Neuron (in vitro differentiated cells): ENCODE data around the gene SLC9A9.

Experiments used
- H2AFZ ChIP-seq: one replicate; pipeline ENCODE4 v1.6.1; 2013; ENCODE audit warnings: low read depth, mild to moderate bottlenecking, inconsistent platforms, low read length, moderate library complexity
- H3K27me3 ChIP-seq: one replicate; pipeline ENCODE4 v1.6.1; 2013; ENCODE audit warnings: low read length; ENCODE audit not compliant: insufficient read depth
- H3K36me3 ChIP-seq: one replicate; pipeline ENCODE4 v1.6.1; 2013; ENCODE audit warnings: low read length; ENCODE audit not compliant: insufficient read depth
- H3K4me1 ChIP-seq: one replicate; pipeline ENCODE4 v1.6.1; 2013; ENCODE audit warnings: low read length; ENCODE audit not compliant: insufficient read depth
- H3K4me3 ChIP-seq: 2 replicates; pipeline ENCODE4 v1.5.1; 2013; ENCODE audit warnings: mild to moderate bottlenecking, low read length, moderate library complexity
- H3K9me3 ChIP-seq: one replicate; pipeline ENCODE4 v1.6.1; 2013; ENCODE audit warnings: low read length

The SLC9A9 gene

DNA sequence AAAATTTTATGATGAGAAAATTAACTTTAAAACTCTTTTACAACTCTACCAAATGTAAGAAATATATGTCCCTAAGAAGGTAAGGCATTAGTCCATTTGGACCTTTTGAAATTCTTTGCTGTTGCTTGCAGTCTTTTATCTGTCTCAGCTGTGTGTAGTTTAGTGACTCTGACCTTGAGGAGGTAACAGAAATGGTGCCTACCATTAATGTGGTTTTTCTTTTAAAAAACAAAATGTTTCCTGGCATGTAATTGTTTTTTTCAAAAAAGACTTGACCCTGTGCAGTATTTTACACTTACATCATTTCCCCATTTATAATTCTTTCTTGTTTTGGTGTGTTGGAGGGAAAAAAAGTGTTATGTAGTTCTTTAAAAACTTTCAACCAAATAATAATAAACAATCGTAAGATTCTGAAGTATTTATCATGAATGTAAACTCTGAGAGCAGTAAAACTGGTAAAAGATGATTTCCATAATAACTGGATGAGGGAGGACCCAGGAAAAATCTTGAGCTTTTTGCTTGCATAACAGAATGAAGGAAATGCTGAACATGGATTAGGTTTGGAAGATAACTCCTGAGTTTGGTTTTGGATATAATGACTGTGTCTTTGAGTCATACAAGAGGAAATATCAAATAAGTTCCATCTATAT lies 503.6 kb downstream of the SLC9A9 start:
- H3K4me1 ChIP-seq, result no peaks in the 10 kb centered on the region
- no peaks in the 10 kb centered on the region for H3K9me3 ChIP-seq
- no peak overlapping the region for H3K4me3 ChIP-seq
- H3K27me3 ChIP-seq, result no peaks in the 10 kb centered on the region
- no peaks in the 10 kb centered on the region for H3K36me3 ChIP-seq
- H2AFZ ChIP-seq, result no peak overlapping the region

DNA sequence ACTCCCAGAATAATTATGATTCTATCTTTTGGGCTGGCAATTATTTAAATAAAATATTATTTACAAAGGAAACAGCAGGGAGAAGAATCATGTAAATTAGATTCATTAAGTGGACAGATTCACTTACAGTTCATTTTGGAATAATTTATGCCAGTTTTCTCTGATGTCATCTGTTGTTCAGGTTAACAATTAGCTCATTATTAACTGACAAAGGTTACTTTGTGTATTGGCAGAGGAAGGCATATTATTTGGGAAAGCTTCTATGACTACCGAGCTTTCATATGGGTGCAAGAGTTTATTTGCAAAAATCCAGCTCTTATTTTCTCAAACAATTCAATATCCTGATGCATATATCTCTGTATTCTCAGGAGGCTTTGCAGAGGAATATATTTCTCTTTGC lies 504.3 kb downstream of the SLC9A9 start:
- no peak overlapping the region for H3K4me3 ChIP-seq
- no peaks in the 10 kb centered on the region for H3K27me3 ChIP-seq
- no peak overlapping the region for H2AFZ ChIP-seq
- H3K36me3 ChIP-seq, result no peaks in the 10 kb centered on the region
- no peaks in the 10 kb centered on the region for H3K9me3 ChIP-seq
- peaks cover 2% of the 10 kb centered on the region for H3K4me1 ChIP-seq

DNA sequence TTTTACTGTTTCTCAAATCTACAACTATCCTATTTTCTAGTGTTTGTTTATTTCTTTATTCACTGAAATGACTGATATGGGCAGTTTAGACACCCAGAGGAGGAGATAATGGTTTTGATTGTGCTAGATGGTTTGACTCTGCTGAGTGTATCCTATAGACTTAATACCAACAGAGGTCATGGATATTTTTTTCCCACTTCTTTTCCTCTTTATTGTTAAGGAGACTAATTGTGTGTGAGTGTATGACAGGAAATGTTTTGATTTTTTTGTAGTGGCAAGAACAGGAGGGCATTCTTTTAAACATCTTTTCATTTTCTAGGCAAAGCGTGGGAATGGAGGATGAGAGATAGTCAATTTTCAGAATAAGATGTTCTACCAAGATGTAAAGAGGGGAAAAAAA lies 505.2 kb downstream of the SLC9A9 start:
- H3K9me3 ChIP-seq, result no peaks in the 10 kb centered on the region
- no peaks in the 10 kb centered on the region for H3K27me3 ChIP-seq
- H3K36me3 ChIP-seq, result no peaks in the 10 kb centered on the region
- peaks cover 2% of the 10 kb centered on the region for H3K4me1 ChIP-seq
- H3K4me3 ChIP-seq, result no peak overlapping the region
- no peak overlapping the region for H2AFZ ChIP-seq

DNA sequence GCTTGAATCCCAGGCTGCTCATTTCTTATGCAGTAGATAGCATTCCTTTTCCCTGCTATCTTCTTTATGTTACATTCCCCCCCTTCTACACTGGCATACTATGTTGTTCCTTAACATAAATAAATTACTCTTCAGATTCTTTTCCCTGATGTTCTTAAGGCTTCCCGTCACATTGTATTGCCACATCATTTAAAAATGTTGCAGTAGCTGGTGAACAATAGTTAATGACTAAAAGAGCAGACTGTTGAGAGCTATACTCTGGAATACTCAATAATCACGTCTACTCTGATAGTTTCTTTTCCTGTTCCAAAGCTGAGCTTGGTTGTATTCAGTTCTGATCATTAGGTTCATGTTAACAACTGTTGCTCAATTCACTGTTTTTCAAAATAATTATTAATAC lies 508.8 kb downstream of the SLC9A9 start:
- H3K4me3 ChIP-seq, result no peak overlapping the region
- no peaks in the 10 kb centered on the region for H3K36me3 ChIP-seq
- H3K27me3 ChIP-seq, result no peaks in the 10 kb centered on the region
- no peaks in the 10 kb centered on the region for H3K9me3 ChIP-seq
- peaks cover 2% of the 10 kb centered on the region for H3K4me1 ChIP-seq
- H2AFZ ChIP-seq, result no peak overlapping the region

DNA sequence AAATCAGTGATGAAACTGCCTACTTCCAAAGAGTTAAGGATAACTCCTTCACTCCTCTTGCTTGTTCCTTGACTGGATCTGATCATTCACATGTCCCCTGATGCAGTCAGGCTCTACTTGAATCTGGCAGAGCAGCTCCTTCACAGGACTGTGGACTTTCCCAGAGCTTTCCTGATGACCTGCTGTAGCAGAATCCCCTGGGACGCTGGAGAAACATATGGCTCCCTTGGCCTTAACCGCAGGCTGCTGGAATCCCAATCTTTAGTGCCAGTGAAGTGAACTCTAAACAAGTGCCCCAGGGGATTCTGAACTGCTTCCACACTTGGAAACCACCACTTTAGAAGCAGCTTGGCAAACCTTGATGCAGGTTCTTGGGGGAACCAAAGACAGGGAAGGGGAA lies 510.9 kb downstream of the SLC9A9 start:
- no peaks in the 10 kb centered on the region for H3K27me3 ChIP-seq
- no peaks in the 10 kb centered on the region for H3K36me3 ChIP-seq
- H2AFZ ChIP-seq, result no peak overlapping the region
- no peak overlapping the region for H3K4me3 ChIP-seq
- H3K4me1 ChIP-seq, result peaks cover 2% of the 10 kb centered on the region
- no peaks in the 10 kb centered on the region for H3K9me3 ChIP-seq

DNA sequence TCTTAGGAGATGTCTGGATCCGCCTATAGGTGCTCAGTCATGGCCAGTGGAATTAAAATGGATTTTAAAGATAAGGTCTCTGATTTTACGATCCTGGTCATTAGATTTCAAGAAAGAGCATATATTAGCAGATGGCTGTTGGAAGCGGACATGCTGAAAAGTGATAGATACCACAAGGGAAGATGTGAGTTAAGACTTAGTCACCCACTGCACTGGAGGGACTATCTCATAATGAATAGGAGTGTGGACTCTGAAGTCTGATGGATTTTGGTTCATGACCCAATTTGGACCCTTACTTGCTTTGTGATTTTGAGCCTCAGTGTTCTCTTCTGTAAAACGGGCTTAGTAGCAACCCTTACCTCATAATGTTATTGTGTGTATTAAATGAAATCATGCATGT lies 514.0 kb downstream of the SLC9A9 start:
- Histone ChIP-seq H3K36me3 (no peaks in the 10 kb centered on the region), H3K9me3 (no peaks in the 10 kb centered on the region), H2AFZ (no peak overlapping the region), H3K27me3 (no peaks in the 10 kb centered on the region), H3K4me1 (peaks cover 12% of the 10 kb centered on the region), H3K4me3 (no peak overlapping the region)

DNA sequence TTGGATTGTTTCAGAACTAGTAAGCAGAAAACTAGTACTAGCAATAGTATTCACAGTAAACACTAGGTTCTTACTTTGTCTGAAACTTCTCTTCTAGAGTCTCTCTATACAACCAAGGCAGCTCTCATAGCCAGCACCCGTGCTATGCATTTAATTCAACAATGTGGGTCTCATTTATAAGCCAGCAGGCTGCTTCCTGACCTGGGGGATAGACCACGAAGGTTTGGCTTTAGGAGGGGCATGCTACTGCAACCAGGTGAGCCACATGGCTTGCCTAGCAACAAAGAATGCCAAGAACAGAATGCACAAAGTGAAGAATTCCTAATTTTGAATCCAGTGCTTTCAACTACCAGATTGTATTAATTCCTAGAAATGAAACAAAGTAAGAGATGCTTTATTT lies 514.9 kb downstream of the SLC9A9 start:
- peaks cover 9% of the 10 kb centered on the region for H3K4me1 ChIP-seq
- H2AFZ ChIP-seq, result no peak overlapping the region
- no peaks in the 10 kb centered on the region for H3K27me3 ChIP-seq
- H3K9me3 ChIP-seq, result no peaks in the 10 kb centered on the region
- H3K4me3 ChIP-seq, result no peak overlapping the region
- no peaks in the 10 kb centered on the region for H3K36me3 ChIP-seq

DNA sequence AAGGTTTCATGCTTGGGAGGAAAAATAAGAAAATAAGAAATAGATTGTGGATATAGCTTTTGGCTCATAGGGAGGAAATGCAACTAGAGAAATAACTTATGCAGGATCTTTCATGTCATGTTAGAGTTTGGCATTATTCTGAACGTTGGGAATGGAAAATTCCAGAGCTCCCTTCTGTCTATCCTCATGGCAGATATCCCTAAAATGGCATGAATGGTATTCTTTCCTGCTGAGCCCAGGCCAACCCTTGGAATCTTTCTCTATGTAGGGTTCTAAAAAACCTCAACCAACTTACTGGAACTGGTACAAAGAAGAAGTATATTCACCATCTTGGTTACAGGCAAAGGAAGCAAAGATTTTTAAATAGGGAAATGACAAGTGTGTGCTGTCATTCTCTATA lies 516.2 kb downstream of the SLC9A9 start:
- H3K4me3 ChIP-seq, result no peak overlapping the region
- no peaks in the 10 kb centered on the region for H3K9me3 ChIP-seq
- H3K36me3 ChIP-seq, result no peaks in the 10 kb centered on the region
- peaks cover 9% of the 10 kb centered on the region for H3K4me1 ChIP-seq
- H2AFZ ChIP-seq, result no peak overlapping the region
- H3K27me3 ChIP-seq, result no peaks in the 10 kb centered on the region

DNA sequence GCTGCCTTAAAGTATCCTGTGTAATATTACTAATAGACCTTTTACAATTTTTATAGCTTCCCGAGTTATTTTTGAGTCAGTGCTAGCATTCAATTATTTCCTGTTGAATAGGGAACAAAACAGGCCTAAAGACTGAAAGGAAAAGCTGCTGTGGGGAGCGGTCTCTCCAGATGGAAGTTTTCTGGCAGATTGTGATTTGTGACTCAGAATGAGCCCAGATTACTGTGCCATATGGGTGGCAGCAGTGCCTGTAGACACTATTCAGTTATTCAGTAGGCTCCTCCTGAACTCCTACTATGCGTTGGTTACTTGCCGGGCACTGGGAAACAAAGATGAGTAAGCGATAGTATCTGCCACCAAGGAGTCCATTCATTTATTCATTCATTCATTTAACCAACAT lies 516.9 kb downstream of the SLC9A9 start:
- Histone ChIP-seq H3K27me3 (no peaks in the 10 kb centered on the region), H3K4me3 (no peak overlapping the region), H2AFZ (no peak overlapping the region), H3K36me3 (no peaks in the 10 kb centered on the region), H3K9me3 (no peaks in the 10 kb centered on the region), H3K4me1 (peaks cover 9% of the 10 kb centered on the region)

DNA sequence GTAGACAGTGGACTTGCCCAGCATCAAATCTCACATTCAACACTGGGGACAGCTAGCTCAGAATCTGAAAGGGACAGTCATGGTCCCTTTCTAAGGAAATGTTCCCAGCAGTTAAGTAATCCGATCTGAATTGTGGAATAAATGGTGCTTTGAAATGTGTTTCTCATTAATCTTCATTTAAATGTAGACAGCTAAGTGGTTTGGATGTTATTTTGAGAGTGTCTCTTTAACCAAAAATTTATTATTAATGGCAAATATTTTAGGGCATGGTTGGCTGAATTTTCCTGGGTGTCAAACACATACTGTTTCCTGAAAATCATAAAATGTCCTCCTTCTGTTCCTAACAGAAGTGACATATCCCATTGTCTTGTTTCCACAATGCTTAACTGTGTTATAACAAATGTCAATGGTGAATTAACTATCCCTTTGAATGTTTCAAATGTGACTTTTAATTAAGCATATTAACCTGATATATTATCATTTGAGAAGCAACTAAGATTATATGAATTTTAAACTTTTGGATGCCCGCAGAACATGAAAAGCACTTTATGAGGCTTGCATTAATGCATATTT lies 517.9 kb downstream of the SLC9A9 start:
- Histone ChIP-seq H3K4me3 (no peak overlapping the region), H3K36me3 (no peaks in the 10 kb centered on the region), H2AFZ (no peak overlapping the region), H3K9me3 (no peaks in the 10 kb centered on the region), H3K27me3 (no peaks in the 10 kb centered on the region), H3K4me1 (peaks cover 9% of the 10 kb centered on the region)

DNA sequence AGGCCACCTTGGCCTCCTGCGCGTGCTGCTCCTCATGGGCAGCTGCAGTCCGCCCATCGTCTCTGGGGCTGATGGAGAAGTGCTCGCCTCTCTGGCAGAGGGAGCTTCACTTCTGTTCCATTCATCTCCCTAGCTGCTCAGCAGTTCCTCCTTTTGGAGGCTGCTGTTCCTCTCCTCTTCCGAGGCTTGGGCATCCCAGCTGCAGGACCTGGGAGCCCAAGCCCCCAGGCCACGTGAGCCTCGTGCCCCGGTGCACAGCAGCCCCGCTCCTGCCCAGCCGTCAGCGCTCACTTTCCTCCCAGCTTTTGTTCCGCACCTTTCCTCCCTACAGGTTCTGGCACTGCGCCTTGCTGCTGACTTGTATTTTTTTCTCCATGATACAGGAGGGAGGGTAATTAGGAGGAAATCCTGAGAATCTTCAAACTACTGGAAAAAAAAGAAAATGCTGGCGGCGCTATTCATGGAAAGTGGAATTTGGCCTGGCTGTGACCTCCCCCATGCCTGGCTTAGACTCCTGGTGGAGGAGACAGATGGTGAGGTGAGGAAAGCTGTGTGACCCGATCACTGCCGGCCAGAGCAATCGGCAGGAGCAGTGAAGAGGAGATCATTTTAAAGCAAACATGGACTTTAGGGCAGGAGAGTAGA lies 518.6 kb downstream of the SLC9A9 start:
- no peaks in the 10 kb centered on the region for H3K9me3 ChIP-seq
- no peak overlapping the region for H3K4me3 ChIP-seq
- H3K36me3 ChIP-seq, result no peaks in the 10 kb centered on the region
- no peaks in the 10 kb centered on the region for H3K27me3 ChIP-seq
- H2AFZ ChIP-seq, result no peak overlapping the region
- H3K4me1 ChIP-seq, result peaks cover 9% of the 10 kb centered on the region

DNA sequence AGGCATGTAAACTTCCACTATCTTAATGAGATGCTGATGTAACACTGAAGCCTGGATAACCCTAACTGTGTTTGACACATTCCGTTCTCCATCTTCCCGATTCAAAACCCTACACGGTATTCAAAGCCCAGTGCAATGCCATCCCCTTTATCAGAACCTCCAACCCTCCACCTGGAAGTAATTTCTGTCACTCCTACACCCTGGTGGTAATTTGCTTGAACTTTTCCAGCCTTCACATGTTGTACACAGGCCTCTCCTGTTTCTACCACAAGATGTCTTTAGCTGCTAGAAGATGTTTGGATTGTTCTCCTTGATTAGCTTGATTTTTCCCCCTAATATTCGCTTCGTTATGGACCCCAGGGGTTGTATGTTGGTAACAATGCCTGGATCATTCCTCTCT lies 519.8 kb downstream of the SLC9A9 start:
- Histone ChIP-seq H2AFZ (no peak overlapping the region), H3K36me3 (no peaks in the 10 kb centered on the region), H3K4me3 (no peak overlapping the region), H3K27me3 (no peaks in the 10 kb centered on the region), H3K9me3 (no peaks in the 10 kb centered on the region), H3K4me1 (peaks cover 9% of the 10 kb centered on the region)

DNA sequence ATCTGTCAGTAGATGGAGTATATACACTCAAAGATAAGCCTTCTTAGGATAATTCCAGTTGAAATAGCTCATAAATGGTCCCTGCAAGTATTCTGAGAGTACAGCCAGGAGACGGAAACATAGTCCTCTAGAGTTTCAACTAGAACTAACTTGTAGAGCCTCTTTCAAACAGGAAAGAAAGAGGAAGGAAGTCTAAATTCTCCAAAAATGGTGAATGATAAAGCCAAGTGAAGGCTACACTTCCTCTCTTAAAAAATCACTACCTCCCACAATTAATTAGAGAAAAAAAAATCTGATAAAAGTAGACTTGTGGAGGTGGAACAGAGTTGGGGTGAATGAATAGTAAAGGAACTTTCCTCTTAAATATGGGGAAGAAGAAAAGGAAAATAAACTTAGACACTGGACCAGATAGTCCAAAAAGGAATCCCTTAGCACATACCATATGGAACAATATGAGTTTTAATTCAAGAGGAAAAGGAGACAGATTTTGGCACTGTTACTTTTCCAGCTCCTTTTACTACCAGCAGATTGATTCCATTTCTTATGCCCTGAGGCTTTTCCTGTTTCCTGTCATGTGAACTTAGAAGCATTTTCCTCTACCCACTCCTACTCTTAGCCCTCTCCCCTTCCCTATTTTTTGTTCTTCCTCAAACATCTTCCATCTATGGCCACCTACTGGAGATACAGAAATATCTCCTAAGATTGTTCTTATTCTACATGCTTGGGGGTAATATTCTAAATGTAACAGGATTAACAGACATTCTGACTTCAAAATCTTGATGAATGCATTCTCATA lies 521.1 kb downstream of the SLC9A9 start:
- peaks cover 9% of the 10 kb centered on the region for H3K4me1 ChIP-seq
- no peak overlapping the region for H3K4me3 ChIP-seq
- no peaks in the 10 kb centered on the region for H3K36me3 ChIP-seq
- H2AFZ ChIP-seq, result no peak overlapping the region
- no peaks in the 10 kb centered on the region for H3K27me3 ChIP-seq
- H3K9me3 ChIP-seq, result no peaks in the 10 kb centered on the region
